ENCODE data around the gene C3orf85.
"Not testable (repeated sequence)": the region's sequence is repeated elsewhere in the genome, so short reads cannot be mapped to it uniquely, and the experiment has no call there.

The C3orf85 gene

GRCh38 chr3:109118584-109118983 is 17.9 kb upstream of the C3orf85 start:
- no peak for TF ChIP-seq CTCF (IDR thresholded peaks at IDR 0.05; ENCODE audit: control insufficient read depth, insufficient read depth, low read depth, low read length, missing control alignments)
- DNase-seq (ENCODE audit: low read depth), result no peak
- no peak overlapping the region for H3K4me3 ChIP-seq (ENCODE audit: control insufficient read depth, low read depth, low read length)

GRCh38 chr3:109122690-109123089 is 13.8 kb upstream of the C3orf85 start:
- TF ChIP-seq CTCF (IDR thresholded peaks at IDR 0.05; ENCODE audit: control insufficient read depth, insufficient read depth, low read depth, low read length, missing control alignments), result no peak
- DNase-seq (ENCODE audit: low read depth), result no peak
- H3K4me3 ChIP-seq (ENCODE audit: control insufficient read depth, low read depth, low read length), result no peak overlapping the region

- no peak for DNase-seq (ENCODE audit: low read depth)
- TF ChIP-seq CTCF (IDR thresholded peaks at IDR 0.05; ENCODE audit: control insufficient read depth, insufficient read depth, low read depth, low read length, missing control alignments), result no peak
- no peak overlapping the region for H3K4me3 ChIP-seq (ENCODE audit: control insufficient read depth, low read depth, low read length)
These were observed 10.6 kb upstream of the C3orf85 start for GRCh38 chr3:109125902-109126301.

DNA sequence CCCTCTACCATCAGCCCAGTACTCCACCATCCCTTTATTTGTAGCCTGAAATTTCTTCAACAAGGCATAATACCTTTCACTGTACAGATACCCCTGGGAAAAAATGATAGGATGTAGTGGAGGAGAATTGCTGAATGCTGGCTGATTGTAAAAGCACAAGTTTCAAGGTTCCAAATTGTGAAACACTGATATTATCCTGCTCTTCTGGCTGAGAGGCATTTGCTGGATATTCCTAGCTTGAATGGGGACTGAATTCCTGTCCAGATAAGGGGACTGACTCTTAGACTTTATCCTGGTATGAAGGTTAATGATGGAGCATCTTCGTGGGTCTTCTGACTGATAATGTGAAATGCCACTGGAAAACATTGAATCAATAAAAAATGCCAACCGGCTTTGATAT is 9.0 kb upstream of the C3orf85 start:
- no peak overlapping the region for H3K4me3 ChIP-seq (ENCODE audit: control insufficient read depth, low read depth, low read length)
- no peak for TF ChIP-seq CTCF (IDR thresholded peaks at IDR 0.05; ENCODE audit: control insufficient read depth, insufficient read depth, low read depth, low read length, missing control alignments)
- no peak for DNase-seq (ENCODE audit: low read depth)

DNA sequence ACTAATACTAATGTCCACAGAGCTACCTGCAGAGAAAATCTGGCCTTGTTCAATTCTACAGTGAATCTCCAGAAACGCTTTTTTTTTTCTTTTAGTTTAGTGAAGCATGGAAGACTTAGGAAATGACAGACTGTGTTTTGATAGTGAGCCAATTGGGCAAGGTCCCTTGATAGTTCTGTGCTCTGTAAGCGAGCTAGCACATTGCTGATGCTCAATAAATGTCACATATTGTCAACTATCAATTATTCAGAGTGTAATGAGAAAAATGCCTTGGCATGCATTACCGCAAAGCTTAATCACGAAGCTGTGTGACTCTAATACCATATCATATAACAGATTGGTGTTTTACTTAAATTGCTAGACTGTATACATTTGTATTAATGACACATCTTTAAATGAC is 5.2 kb upstream of the C3orf85 start:
- no peak for TF ChIP-seq CTCF (IDR thresholded peaks at IDR 0.05; ENCODE audit: control insufficient read depth, insufficient read depth, low read depth, low read length, missing control alignments)
- no peak overlapping the region for H3K4me3 ChIP-seq (ENCODE audit: control insufficient read depth, low read depth, low read length)
- DNase-seq (ENCODE audit: low read depth), result no peak

DNA sequence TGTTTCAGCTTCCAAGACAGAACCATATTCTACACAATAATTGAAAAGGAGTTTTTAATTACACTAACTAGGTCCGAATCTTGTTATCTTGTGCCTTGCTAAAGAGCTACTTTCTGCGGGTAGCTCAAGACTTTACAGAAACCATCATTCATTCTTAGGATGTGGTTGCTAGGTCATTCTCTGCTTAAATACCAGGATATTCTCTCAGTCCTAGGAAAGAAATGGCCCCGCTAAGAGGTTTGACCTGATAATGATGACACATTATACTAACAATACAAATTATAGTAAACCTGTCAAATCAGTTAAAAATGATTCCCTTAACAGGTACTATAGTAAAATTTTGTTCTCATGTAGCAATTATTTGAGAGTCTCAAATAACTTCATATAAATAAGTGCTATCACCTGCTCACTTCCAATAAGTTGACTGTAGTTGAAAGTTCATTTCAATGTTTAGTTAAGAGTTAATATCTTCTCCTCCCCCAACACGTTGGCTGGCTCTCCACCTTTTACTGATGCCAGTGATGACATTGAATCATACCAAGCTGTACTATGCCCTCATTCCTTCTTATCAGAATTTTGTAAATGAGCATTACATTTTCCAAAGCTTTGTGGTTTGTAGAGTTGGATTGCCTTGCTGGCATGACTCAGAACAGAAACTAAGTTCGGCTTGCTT is 3.6 kb upstream of the C3orf85 start:
- no peak for DNase-seq (ENCODE audit: low read depth)
- no peak overlapping the region for H3K4me3 ChIP-seq (ENCODE audit: control insufficient read depth, low read depth, low read length)
- no peak for TF ChIP-seq CTCF (IDR thresholded peaks at IDR 0.05; ENCODE audit: control insufficient read depth, insufficient read depth, low read depth, low read length, missing control alignments)

- DNase-seq (ENCODE audit: low read depth); H3K4me3 ChIP-seq (ENCODE audit: control insufficient read depth, low read depth, low read length): not testable (repeated sequence)
These were observed 3.1 kb upstream of the C3orf85 start for GRCh38 chr3:109133474-109133816.
